Type B pancreatic cell (in vitro differentiated cells): ENCODE results near the gene ITPKB. TPM values are rescaled to one million over a fixed set of nuclear protein-coding genes. Genes with fewer than 3 reads are reported as not detected.

Source experiments
- DNase-seq: peaks from one replicate; pipeline ENCODE4 v3.0.0; 2021; ENCODE audit warnings: mixed read lengths; ENCODE audit not compliant: unreplicated experiment; ENCODE audit errors: extremely low spot score
- H3K27ac Mint-ChIP-seq: 2 replicates; pipeline ENCODE4 v1.8.0; 2021; ENCODE audit warnings: mild to moderate bottlenecking, mixed read lengths
- H3K27me3 Mint-ChIP-seq: 2 replicates; pipeline ENCODE4 v1.8.0; 2021; ENCODE audit warnings: mixed read lengths
- H3K36me3 Mint-ChIP-seq: 2 replicates; pipeline ENCODE4 v1.8.0; 2021; ENCODE audit warnings: mixed read lengths
- H3K4me1 Mint-ChIP-seq: one replicate; pipeline ENCODE4 v1.8.0; 2021; ENCODE audit warnings: mixed read lengths; ENCODE audit not compliant: unreplicated experiment
- H3K4me3 Mint-ChIP-seq: 2 replicates; pipeline ENCODE4 v1.8.0; 2021; ENCODE audit warnings: mild to moderate bottlenecking, mixed read lengths
- H3K9me3 Mint-ChIP-seq: 2 replicates; pipeline ENCODE4 v1.8.0; 2021; ENCODE audit warnings: mixed read lengths
- CTCF ChIP-seq: fragments of 200-600 bp; sonication (generic); conservative IDR thresholded peaks from 2 replicates; pipeline ENCODE4 v1.5.0; 2021; ENCODE audit warnings: antibody characterized with exemption, mild to moderate bottlenecking
- total RNA-seq: library from RNA; stranded (reverse); gene quantifications from 2 replicates; pipeline ENCODE4 v1.2.1, GENCODE V29; 2021; ENCODE audit warnings: low replicate concordance

Gene ITPKB
- total RNA-seq, 1 donor from 2014 or later, result 31.4 TPM

GRCh38 chr1:226649244-226649643 is 89.8 kb downstream of the ITPKB start:
- no peaks in the 10 kb centered on the region for H3K27me3 Mint-ChIP-seq
- H3K4me1 Mint-ChIP-seq, result peaks cover 24% of the 10 kb centered on the region
- TF ChIP-seq CTCF, result no peak
- peak overlapping the region; percentile 15 for H3K4me3 Mint-ChIP-seq
- no peak for DNase-seq
- H3K36me3 Mint-ChIP-seq, result peaks cover 3% of the 10 kb centered on the region
- H3K27ac Mint-ChIP-seq, result no peak overlapping the region
- no peaks in the 10 kb centered on the region for H3K9me3 Mint-ChIP-seq

GRCh38 chr1:226648421-226648820 is 90.7 kb downstream of the ITPKB start:
- no peak for TF ChIP-seq CTCF
- H3K27me3 Mint-ChIP-seq, result no peaks in the 10 kb centered on the region
- H3K9me3 Mint-ChIP-seq, result no peaks in the 10 kb centered on the region
- peaks cover 21% of the 10 kb centered on the region for H3K4me1 Mint-ChIP-seq
- H3K36me3 Mint-ChIP-seq, result peaks cover 3% of the 10 kb centered on the region
- DNase-seq, result no peak
- no peak overlapping the region for H3K4me3 Mint-ChIP-seq
- no peak overlapping the region for H3K27ac Mint-ChIP-seq

GRCh38 chr1:226647719-226648118 is 91.4 kb downstream of the ITPKB start:
- no peak overlapping the region for H3K27ac Mint-ChIP-seq

GRCh38 chr1:226646870-226647449 is 92.1 kb downstream of the ITPKB start:
- Mint-ChIP-seq H3K4me3 (no peak overlapping the region), H3K36me3 (peaks cover 3% of the 10 kb centered on the region), H3K9me3 (no peaks in the 10 kb centered on the region), H3K27me3 (no peaks in the 10 kb centered on the region), H3K27ac (no peak overlapping the region), H3K4me1 (peaks cover 20% of the 10 kb centered on the region)
- DNase-seq, result no peak
- TF ChIP-seq CTCF, result no peak

More at GRCh38 chr1:226647719-226648118, 91.4 kb downstream of the ITPKB start:
- no peaks in the 10 kb centered on the region for H3K9me3 Mint-ChIP-seq
- no peak overlapping the region for H3K4me3 Mint-ChIP-seq
- peaks cover 20% of the 10 kb centered on the region for H3K4me1 Mint-ChIP-seq
- no peak for TF ChIP-seq CTCF
- peaks cover 3% of the 10 kb centered on the region for H3K36me3 Mint-ChIP-seq
- no peak for DNase-seq
- no peaks in the 10 kb centered on the region for H3K27me3 Mint-ChIP-seq

- H3K4me1 Mint-ChIP-seq, result peaks cover 20% of the 10 kb centered on the region
- peak overlapping the region; percentile 6 for H3K4me3 Mint-ChIP-seq
Observed at GRCh38 chr1:226646026-226646869, 92.8 kb downstream of the ITPKB start.

More at GRCh38 chr1:226646026-226646869, 92.8 kb downstream of the ITPKB start:
- Mint-ChIP-seq H3K27me3 (no peaks in the 10 kb centered on the region), H3K9me3 (no peaks in the 10 kb centered on the region), H3K27ac (peak overlapping the region; percentile 60), H3K36me3 (peaks cover 3% of the 10 kb centered on the region)
- no peak for DNase-seq
- no peak for TF ChIP-seq CTCF
